ENCODE measurements around the gene SYPL1. TPM values are rescaled to one million over a fixed set of nuclear protein-coding genes. Genes with fewer than 3 reads are reported as not detected.

SYPL1 gene
- total and polyA plus RNA-seq, 9 of the 15 experiments (the other 6 are each of a cell fraction or from before 2014, with no cell fraction given), result 23.8 to 214 (median 70.2) TPM

DNA sequence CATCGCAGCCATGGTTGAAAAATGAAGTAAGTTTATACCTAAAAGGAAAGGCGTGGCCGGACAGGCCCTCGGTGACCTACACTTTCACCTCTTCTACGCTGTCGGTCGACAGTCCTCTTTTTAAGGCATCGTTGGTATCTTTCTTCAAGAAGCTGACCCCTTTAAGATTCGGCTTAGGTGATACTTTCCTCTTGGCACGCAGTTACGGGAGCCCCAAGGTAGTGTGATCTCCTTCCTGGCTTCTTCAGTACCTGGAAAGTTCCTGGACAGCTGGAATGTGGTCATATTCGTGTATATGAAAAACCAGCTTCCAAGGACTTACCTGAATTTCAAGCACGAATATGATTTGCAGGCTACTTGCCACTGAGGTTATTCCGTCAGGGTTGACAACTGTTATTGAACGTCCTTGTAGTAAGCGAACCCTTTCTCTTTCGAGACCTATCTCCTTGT lies 885 bp upstream of the SYPL1 start (continued):
- TF ChIP-seq, protein P1, sequence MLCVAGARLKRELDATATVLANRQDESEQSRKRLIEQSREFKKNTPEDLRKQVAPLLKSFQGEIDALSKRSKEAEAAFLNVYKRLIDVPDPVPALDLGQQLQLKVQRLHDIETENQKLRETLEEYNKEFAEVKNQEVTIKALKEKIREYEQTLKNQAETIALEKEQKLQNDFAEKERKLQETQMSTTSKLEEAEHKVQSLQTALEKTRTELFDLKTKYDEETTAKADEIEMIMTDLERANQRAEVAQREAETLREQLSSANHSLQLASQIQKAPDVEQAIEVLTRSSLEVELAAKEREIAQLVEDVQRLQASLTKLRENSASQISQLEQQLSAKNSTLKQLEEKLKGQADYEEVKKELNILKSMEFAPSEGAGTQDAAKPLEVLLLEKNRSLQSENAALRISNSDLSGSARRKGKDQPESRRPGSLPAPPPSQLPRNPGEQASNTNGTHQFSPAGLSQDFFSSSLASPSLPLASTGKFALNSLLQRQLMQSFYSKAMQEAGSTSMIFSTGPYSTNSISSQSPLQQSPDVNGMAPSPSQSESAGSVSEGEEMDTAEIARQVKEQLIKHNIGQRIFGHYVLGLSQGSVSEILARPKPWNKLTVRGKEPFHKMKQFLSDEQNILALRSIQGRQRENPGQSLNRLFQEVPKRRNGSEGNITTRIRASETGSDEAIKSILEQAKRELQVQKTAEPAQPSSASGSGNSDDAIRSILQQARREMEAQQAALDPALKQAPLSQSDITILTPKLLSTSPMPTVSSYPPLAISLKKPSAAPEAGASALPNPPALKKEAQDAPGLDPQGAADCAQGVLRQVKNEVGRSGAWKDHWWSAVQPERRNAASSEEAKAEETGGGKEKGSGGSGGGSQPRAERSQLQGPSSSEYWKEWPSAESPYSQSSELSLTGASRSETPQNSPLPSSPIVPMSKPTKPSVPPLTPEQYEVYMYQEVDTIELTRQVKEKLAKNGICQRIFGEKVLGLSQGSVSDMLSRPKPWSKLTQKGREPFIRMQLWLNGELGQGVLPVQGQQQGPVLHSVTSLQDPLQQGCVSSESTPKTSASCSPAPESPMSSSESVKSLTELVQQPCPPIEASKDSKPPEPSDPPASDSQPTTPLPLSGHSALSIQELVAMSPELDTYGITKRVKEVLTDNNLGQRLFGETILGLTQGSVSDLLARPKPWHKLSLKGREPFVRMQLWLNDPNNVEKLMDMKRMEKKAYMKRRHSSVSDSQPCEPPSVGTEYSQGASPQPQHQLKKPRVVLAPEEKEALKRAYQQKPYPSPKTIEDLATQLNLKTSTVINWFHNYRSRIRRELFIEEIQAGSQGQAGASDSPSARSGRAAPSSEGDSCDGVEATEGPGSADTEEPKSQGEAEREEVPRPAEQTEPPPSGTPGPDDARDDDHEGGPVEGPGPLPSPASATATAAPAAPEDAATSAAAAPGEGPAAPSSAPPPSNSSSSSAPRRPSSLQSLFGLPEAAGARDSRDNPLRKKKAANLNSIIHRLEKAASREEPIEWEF (CRISPR knock-in tag; IDR thresholded peaks at IDR 0.05), result peak; percentile 21; the same call in 1 of the 2 replicates
- TF ChIP-seq, protein P2, sequence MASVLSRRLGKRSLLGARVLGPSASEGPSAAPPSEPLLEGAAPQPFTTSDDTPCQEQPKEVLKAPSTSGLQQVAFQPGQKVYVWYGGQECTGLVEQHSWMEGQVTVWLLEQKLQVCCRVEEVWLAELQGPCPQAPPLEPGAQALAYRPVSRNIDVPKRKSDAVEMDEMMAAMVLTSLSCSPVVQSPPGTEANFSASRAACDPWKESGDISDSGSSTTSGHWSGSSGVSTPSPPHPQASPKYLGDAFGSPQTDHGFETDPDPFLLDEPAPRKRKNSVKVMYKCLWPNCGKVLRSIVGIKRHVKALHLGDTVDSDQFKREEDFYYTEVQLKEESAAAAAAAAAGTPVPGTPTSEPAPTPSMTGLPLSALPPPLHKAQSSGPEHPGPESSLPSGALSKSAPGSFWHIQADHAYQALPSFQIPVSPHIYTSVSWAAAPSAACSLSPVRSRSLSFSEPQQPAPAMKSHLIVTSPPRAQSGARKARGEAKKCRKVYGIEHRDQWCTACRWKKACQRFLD (CRISPR knock-in tag; IDR thresholded peaks at IDR 0.05), result no peak
- TF ChIP-seq XRCC3 (IDR thresholded peaks at IDR 0.05) (peak; percentile 36; the same call in 1 of the 2 replicates), ZNF75A (CRISPR knock-in tag; IDR thresholded peaks at IDR 0.05) (no peak), NEUROD1 (IDR thresholded peaks at IDR 0.05; ENCODE audit: borderline replicate concordance, low read depth, low read length, partially characterized antibody) (no peak), PRPF4 (IDR thresholded peaks at IDR 0.05; ENCODE audit: insufficient read depth, low read depth, low read length, poor library complexity, severe bottlenecking) (no peak), ARNT (IDR thresholded peaks at IDR 0.05) (peak; percentile 39 to 55; a peak in 1 of 4 replicates), TARDBP (IDR thresholded peaks at IDR 0.05) (no peak), HNRNPL (IDR thresholded peaks at IDR 0.05; ENCODE audit: low read depth, low read length) (no peak), CBX3 (IDR thresholded peaks at IDR 0.05; ENCODE audit: borderline replicate concordance in 1 of 2, low read length in 2 of 2) (peak in 1 of 2 experiments; percentile 9; a peak in 1 of 3 replicates), ETV1 (tag; conservative IDR thresholded peaks at IDR 0.05; ENCODE audit: low read depth) (no peak), RFX5 (IDR thresholded peaks at IDR 0.05; ENCODE audit: low read depth, low read length) (no peak), E2F3 (CRISPR knock-in tag; IDR thresholded peaks at IDR 0.05) (0 out of 2 replicates have a peak, but pooled peaks have one; percentile 8), KLF10 (CRISPR knock-in tag; IDR thresholded peaks at IDR 0.05) (no peak), ZNF668 (CRISPR knock-in tag; IDR thresholded peaks at IDR 0.05) (no peak)
- TF ChIP-seq, protein P3, sequence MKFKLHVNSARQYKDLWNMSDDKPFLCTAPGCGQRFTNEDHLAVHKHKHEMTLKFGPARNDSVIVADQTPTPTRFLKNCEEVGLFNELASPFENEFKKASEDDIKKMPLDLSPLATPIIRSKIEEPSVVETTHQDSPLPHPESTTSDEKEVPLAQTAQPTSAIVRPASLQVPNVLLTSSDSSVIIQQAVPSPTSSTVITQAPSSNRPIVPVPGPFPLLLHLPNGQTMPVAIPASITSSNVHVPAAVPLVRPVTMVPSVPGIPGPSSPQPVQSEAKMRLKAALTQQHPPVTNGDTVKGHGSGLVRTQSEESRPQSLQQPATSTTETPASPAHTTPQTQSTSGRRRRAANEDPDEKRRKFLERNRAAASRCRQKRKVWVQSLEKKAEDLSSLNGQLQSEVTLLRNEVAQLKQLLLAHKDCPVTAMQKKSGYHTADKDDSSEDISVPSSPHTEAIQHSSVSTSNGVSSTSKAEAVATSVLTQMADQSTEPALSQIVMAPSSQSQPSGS (CRISPR knock-in tag; IDR thresholded peaks at IDR 0.05), result no peak
- TF ChIP-seq, protein P4, sequence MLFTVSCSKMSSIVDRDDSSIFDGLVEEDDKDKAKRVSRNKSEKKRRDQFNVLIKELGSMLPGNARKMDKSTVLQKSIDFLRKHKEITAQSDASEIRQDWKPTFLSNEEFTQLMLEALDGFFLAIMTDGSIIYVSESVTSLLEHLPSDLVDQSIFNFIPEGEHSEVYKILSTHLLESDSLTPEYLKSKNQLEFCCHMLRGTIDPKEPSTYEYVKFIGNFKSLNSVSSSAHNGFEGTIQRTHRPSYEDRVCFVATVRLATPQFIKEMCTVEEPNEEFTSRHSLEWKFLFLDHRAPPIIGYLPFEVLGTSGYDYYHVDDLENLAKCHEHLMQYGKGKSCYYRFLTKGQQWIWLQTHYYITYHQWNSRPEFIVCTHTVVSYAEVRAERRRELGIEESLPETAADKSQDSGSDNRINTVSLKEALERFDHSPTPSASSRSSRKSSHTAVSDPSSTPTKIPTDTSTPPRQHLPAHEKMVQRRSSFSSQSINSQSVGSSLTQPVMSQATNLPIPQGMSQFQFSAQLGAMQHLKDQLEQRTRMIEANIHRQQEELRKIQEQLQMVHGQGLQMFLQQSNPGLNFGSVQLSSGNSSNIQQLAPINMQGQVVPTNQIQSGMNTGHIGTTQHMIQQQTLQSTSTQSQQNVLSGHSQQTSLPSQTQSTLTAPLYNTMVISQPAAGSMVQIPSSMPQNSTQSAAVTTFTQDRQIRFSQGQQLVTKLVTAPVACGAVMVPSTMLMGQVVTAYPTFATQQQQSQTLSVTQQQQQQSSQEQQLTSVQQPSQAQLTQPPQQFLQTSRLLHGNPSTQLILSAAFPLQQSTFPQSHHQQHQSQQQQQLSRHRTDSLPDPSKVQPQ (CRISPR knock-in tag; IDR thresholded peaks at IDR 0.05; ENCODE audit: borderline replicate concordance), result no peak

Measured in K562 (cell line).